ENCODE measurements around the gene EIF4EBP2.

DNA sequence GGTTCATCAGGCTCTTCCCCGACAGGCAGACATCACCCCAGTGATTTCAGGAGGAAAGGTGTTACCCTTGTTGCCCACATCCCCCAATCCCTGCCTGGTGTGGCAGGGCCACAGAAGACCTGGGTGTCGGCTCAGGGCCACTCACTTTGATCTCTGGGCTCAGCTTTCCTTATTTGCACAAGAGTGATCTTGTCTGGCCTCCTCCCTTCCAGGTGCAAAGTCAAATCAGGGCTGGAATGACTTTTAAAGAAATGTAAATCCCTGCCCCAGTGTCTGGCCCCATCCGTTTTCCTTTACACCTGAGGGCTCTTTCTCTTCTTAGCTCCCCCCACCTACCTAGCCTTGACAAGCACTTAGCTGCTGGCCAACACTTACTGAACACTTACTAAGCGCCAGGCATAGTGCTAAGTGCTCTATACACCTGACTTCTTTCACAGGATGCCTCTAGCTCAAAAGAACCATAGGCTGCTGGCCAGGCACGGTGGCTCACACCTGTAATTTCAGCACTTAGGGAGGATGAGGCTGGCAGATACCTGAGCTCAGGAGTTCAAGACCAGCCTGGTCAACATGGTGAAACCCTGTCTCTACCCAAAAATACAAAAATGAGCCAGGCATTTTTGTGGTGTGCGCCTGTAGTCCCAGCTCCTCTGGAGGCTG lies 38.5 kb downstream of the EIF4EBP2 start:
- TF ChIP-seq CTCF (IDR thresholded peaks at IDR 0.05 in 2 of 3, conservative IDR thresholded peaks at IDR 0.05 in 1 of 3; ENCODE audit: borderline replicate concordance in 1 of 3, insufficient read depth in 1 of 3, low read depth in 2 of 3, low read length in 2 of 3), result no peak
- TF ChIP-seq POLR2AphosphoS5 (IDR thresholded peaks at IDR 0.05; ENCODE audit: low read depth, low read length), result no peak
- TF ChIP-seq EGR1 (IDR thresholded peaks at IDR 0.05; ENCODE audit: low read depth), result no peak
- no peak for TF ChIP-seq YY1 (IDR thresholded peaks at IDR 0.05; ENCODE audit: extremely low read depth, insufficient replicate concordance, low read depth, low read length)
- no peak for TF ChIP-seq ZBTB33 (IDR thresholded peaks at IDR 0.05; ENCODE audit: extremely low read depth, insufficient replicate concordance, low read length)
- TF ChIP-seq, protein P1, sequence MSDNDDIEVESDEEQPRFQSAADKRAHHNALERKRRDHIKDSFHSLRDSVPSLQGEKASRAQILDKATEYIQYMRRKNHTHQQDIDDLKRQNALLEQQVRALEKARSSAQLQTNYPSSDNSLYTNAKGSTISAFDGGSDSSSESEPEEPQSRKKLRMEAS (IDR thresholded peaks at IDR 0.05), result no peak
- no peak for TF ChIP-seq SRF (IDR thresholded peaks at IDR 0.05; ENCODE audit: low read depth)

Measured in HCT116 (cell line).